Muscle of leg (tissue), 11 donors: ENCODE data around the gene OSGEP. TPM values are rescaled to one million over a fixed set of nuclear protein-coding genes. Genes with fewer than 3 reads are reported as not detected.

ENCODE experiments used
- DNase-seq: peaks from one replicate; pipeline ENCODE4 v3.0.0; 2013
- H3K27ac ChIP-seq: one replicate; pipeline ENCODE4 v1.5.1; 2013; ENCODE audit warnings: mild to moderate bottlenecking, low read length, control low read depth
- H3K27me3 ChIP-seq: one replicate; pipeline ENCODE4 v1.6.1; 2013; ENCODE audit warnings: low read length; ENCODE audit not compliant: control insufficient read depth, insufficient read depth
- H3K36me3 ChIP-seq: one replicate; pipeline ENCODE4 v1.6.1; 2013; ENCODE audit warnings: low read length; ENCODE audit not compliant: control insufficient read depth, insufficient read depth
- H3K4me1 ChIP-seq: one replicate; pipeline ENCODE4 v1.6.1; 2013; ENCODE audit warnings: low read length; ENCODE audit not compliant: control insufficient read depth, insufficient read depth
- H3K4me3 ChIP-seq: one replicate; pipeline ENCODE4 v1.5.1; 2013; ENCODE audit warnings: low read length, control low read depth
- H3K9me3 ChIP-seq: replicated peaks from 2 replicates; pipeline ENCODE4 v1.6.1; 2013; ENCODE audit warnings: low read depth, low read length; ENCODE audit not compliant: control insufficient read depth
- WGBS: methylation state at CpG from one replicate; pipeline ENCODE4 v1.1.5; 2013; ENCODE audit warnings: missing lambda C conversion rate; ENCODE audit not compliant: insufficient coverage; 5-methylcytosine and 5-hydroxymethylcytosine counted together
- polyA plus RNA-seq, 8 donors: library from polyadenylated mRNA; unstranded; fragments of 120-200 nt; gene quantifications; one replicate each; pipeline versions ENCODE4 v1.2.1 to v1.2.3, GENCODE V29; 2013; ENCODE audit warnings: inconsistent platforms in 1 of 8, low replicate concordance in 1 of 8; ENCODE audit not compliant: insufficient read length in 8 of 8, insufficient read depth in 1 of 8
- total RNA-seq: library from RNA; stranded (reverse); fragments of 120-200 nt; gene quantifications from one replicate; pipeline ENCODE4 v1.2.4, GENCODE V29; 2013

The OSGEP gene
- total and polyA plus RNA-seq, 9 donors, result 26.4 to 47.5 (median 33.0) TPM

DNA sequence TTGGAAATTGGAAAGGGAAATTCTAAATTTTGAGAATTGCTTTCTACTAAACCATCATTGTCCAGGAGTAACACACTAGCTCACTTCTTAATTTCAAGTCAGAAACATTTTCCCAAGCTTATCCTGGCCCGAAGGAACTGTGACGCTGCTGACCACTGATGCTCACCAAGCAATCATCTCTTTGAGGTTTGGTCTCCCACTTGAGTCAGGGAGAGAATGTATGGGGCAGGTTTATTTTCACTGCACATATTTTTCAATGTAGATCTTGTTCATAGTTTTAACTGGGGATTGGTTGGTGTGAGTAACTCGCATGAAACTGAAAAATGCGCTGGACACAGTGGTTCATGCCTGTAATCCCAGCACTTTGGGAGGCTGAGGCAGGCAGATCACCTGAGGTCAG, 37.9 kb upstream of the OSGEP start:
- H3K4me1 ChIP-seq, result no peaks in the 10 kb centered on the region
- no peaks in the 10 kb centered on the region for H3K36me3 ChIP-seq
- no CpG with 5 or more reads among the region's 4 CpGs for WGBS
- DNase-seq, result no peak
- no peaks in the 10 kb centered on the region for H3K9me3 ChIP-seq
- no peaks in the 10 kb centered on the region for H3K27me3 ChIP-seq
- no peak overlapping the region for H3K27ac ChIP-seq
- no peak overlapping the region for H3K4me3 ChIP-seq

DNA sequence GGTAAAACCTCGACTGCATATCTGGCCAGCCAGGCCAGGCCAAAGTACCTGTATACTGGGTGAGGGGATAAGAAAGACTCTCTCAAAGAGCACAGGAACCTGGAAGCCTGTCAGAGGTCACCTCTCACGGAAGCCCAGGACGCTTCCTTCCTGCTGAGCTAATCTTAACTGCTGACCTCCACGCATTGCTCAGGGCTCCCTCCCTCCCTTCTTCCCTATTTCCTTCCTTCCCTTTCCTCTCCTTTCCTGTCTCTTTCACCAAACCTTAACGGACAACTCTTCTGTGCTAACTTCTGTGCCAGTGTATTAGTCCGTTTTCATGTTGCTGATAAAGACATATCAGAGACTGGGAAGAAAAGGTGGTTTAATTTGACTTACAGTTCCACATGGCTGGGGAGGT, 36.0 kb upstream of the OSGEP start:
- no peaks in the 10 kb centered on the region for H3K9me3 ChIP-seq
- H3K27ac ChIP-seq, result no peak overlapping the region
- H3K27me3 ChIP-seq, result no peaks in the 10 kb centered on the region
- 61% methylated on average over 3 of the region's 6 CpGs for WGBS
- no peaks in the 10 kb centered on the region for H3K4me1 ChIP-seq
- H3K36me3 ChIP-seq, result no peaks in the 10 kb centered on the region
- no peak overlapping the region for H3K4me3 ChIP-seq
- no peak for DNase-seq

DNA sequence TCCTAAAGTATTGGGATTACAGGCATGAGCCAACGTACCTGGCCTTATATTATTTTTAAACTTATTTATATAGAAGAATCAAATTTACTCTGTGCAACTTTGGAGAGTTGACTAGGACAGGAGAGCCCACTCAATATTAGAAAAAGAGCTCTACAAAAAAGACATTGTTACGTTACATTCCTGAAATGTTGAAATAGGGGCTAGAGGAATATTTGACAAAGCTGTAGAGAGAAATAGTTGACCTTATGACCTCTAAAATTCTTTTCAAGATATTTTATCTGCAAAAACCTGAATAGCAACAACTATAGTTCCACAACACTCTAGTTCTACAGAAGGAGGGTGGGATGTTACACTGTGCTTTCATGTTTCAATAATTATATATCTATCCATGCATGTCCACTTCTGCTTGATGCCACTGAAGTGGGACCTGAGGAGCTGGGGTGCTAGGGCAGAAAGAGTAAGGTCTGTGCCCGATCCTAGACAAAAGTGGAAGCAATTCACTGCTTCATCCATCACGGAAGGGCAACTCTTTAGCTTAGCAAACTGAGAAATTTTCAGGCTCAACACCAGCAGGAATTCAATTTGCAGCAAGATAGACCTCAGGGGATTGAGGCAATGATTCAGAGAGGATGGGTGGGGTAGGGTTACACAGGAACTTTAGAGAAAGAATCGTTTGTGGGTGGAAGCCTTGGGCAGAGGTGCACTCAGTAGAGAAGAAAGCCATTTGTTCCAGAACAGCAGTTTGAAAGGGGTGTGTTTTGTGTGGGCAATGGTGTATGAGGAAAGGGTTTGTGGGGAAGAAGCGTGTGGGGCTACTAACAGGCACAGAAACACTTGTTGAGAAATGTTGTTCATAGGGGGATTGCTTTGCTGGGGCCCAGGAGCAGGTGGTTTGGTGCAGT, 34.7 kb upstream of the OSGEP start:
- no peak for DNase-seq
- Histone ChIP-seq H3K4me3 (no peak overlapping the region), H3K27ac (no peak overlapping the region), H3K4me1 (no peaks in the 10 kb centered on the region), H3K27me3 (no peaks in the 10 kb centered on the region), H3K9me3 (no peaks in the 10 kb centered on the region), H3K36me3 (no peaks in the 10 kb centered on the region)
- WGBS, result 54% methylated on average over 3 of the region's 6 CpGs

DNA sequence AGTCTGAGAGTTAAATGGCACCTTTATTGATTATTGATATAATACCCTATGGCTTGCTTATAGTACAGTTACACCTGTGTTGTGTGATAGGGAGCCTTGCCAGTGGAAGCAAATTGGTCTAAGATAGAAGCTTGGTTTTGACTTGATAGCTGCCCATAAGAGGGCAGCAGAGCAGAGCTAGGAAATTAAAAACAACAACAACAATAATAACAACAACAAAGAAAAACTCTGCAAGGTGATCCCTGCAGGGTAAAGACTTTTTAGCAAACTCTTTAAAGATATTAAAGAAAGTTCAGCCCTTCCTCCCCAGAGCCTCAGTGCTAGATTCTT, 32.7 kb upstream of the OSGEP start:
- H3K36me3 ChIP-seq, result no peaks in the 10 kb centered on the region
- H3K27me3 ChIP-seq, result no peaks in the 10 kb centered on the region
- no peak overlapping the region for H3K27ac ChIP-seq
- no peaks in the 10 kb centered on the region for H3K9me3 ChIP-seq
- DNase-seq, result no peak
- H3K4me3 ChIP-seq, result no peak overlapping the region
- no peaks in the 10 kb centered on the region for H3K4me1 ChIP-seq

DNA sequence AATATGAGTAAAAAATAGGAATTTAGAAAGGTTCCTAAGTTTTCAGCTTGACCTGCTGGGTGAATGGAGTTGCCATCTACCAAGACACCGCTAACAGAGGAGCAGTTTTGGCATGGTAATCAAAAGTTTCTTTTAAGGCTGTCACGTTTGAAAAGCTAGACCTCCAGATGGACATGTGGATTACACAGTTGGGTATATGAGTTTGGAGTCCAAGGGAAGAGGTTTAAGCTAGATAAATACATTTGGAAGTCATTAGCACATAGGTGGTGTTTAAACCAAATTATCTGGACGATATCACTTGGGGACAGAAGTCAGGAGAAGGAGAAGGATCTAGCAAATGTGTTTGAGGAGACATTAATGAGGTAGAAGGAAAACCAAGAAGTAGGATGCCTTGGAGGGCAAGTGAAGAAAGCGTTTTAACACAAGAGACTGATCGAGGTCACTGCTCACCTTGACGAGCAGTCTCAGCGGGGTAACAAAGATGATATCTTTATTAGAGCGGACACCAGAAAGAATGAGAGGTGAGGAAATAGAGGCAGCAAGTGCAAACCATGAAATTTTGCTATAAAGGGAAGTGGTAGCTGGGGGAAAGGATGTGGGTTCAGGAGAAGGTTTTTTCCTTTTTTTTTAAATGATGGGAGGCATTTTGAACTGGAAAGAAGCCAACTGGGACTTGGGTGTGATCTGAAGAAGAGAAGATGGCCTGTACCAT, 32.2 kb upstream of the OSGEP start:
- 80% methylated on average over 8 of the region's 8 CpGs for WGBS
- Histone ChIP-seq H3K4me1 (no peaks in the 10 kb centered on the region), H3K36me3 (no peaks in the 10 kb centered on the region), H3K9me3 (no peaks in the 10 kb centered on the region), H3K4me3 (no peak overlapping the region), H3K27me3 (no peaks in the 10 kb centered on the region), H3K27ac (no peak overlapping the region)
- DNase-seq, result peak; percentile 7

DNA sequence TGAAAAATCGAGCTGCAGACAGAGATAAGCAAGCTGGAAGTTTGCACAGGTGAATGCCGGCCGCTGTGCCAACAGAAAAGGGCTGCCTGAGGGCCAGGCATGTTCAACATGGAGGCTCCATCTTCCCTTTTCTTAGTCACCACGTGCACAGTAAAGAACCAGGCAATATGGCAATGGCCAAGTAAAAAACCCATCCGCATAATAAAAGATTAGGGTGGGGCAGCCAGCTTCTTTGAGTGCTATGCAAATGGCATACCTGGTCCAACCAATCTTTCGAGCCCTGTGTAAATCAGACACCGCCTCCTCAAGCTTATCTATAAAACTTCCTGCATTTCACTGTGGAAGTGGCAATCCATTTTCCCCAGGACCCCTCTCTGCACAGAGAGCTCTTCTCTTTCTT, 31.3 kb upstream of the OSGEP start:
- H3K27me3 ChIP-seq, result no peaks in the 10 kb centered on the region
- no peak for DNase-seq
- no peaks in the 10 kb centered on the region for H3K36me3 ChIP-seq
- no peak overlapping the region for H3K4me3 ChIP-seq
- no peaks in the 10 kb centered on the region for H3K4me1 ChIP-seq
- no peaks in the 10 kb centered on the region for H3K9me3 ChIP-seq
- 80% methylated on average over 4 of the region's 7 CpGs for WGBS
- no peak overlapping the region for H3K27ac ChIP-seq

DNA sequence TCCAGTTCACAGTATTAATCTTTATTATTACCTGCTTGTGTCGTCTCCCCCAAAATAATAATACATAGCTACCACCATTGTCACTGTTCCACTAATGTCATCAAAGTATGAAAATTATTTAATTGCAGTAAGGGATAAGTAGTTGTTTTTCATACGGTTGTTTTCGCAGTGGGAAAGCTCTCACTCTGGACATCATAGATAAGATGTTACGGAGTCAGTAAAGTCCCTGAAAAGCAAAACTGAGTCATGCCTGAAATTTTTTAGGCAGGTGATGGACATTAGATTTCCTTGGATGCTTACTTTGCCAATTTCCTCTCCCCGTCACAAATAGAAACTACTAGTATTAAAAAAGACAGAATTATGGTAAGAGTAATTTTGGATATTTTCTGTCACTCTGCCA, 27.8 kb upstream of the OSGEP start:
- Histone ChIP-seq H3K4me3 (no peak overlapping the region), H3K36me3 (no peaks in the 10 kb centered on the region), H3K9me3 (no peaks in the 10 kb centered on the region), H3K27ac (no peak overlapping the region), H3K27me3 (no peaks in the 10 kb centered on the region), H3K4me1 (peaks cover 2% of the 10 kb centered on the region)
- DNase-seq, result no peak
- no CpG with 5 or more reads among the region's 5 CpGs for WGBS

DNA sequence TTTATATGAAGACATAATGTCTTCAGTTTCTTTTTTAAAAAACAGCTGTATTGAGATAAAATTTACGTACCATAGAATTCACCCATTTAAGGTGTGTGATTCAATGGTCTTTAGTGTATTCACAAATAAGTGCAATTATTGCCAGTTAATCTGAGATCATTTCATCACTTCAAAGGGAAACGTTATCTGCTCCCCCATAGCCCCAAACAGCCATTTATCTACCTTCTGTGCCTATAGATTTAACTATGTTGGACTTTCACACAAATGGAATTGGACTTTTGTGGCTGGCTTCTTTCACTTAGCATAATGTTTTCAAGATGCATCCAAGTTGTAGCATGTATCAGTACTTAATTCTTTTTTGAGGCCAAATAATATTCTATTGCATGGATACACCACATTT, 24.3 kb upstream of the OSGEP start:
- peaks cover 3% of the 10 kb centered on the region for H3K4me1 ChIP-seq

DNA sequence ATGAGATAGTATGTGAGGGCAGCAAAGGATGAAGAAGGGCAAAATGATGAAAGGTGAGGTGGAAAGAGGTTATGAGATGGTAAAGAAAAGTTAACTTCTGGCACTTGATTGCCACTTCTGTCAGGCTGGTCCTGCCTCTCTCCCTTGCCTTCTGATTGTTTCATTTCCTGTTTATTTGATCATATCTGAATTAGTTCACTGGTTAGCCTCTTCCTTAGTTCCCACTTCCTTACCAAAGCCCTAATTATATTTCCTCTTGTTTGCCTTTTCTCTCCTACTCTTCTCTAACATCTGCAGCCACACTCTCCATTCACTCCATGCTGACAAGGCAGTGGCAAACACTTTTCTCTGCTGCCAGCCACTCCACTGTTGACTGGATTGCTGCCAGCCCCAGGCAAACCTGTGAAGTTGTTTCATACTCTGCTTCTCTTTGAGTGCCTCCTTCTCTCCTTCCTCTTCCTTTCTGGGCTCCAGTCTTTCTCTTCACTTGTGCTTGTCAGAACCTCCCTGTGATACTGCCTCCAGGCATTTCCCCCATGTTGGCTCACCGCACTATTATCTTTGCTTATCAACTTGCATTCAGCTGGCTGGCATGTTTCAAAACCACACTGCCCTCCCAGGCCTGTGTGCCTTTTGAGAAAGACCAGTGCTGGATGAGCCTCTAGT, 22.7 kb upstream of the OSGEP start:
- 83% methylated on average over 1 of the region's 1 CpG for WGBS
- H3K27me3 ChIP-seq, result no peaks in the 10 kb centered on the region
- no peaks in the 10 kb centered on the region for H3K9me3 ChIP-seq
- H3K4me1 ChIP-seq, result peaks cover 3% of the 10 kb centered on the region
- H3K4me3 ChIP-seq, result no peak overlapping the region
- peak; percentile 17 for DNase-seq
- peaks cover 9% of the 10 kb centered on the region for H3K36me3 ChIP-seq
- H3K27ac ChIP-seq, result no peak overlapping the region

More for the DNA sequence above, 24.3 kb upstream of the OSGEP start:
- peaks cover 9% of the 10 kb centered on the region for H3K36me3 ChIP-seq
- no peak overlapping the region for H3K27ac ChIP-seq
- WGBS, result no CpG with 5 or more reads among the region's 2 CpGs
- no peaks in the 10 kb centered on the region for H3K27me3 ChIP-seq
- H3K9me3 ChIP-seq, result no peaks in the 10 kb centered on the region
- H3K4me3 ChIP-seq, result no peak overlapping the region
- DNase-seq, result no peak

DNA sequence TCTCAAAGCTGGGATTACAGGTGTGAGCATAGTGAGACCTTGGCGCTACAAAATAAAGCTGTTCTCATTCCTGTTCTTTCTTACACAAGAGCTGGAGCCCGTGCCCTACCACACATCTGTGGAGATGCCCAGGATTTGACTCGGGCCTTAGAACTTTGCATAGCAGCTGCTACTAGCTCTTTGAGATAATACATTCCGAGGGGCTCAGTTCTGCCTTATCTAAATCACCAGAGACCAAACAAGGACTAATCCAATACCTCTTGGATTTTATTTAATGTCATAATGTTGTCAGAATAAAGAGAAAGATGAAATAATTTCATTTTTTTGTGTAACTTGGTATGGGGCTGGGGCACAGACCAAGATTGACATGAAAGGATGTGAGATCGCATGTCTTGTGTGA, 22.2 kb upstream of the OSGEP start:
- Histone ChIP-seq H3K9me3 (no peaks in the 10 kb centered on the region), H3K4me3 (no peak overlapping the region), H3K27ac (no peak overlapping the region), H3K4me1 (peaks cover 3% of the 10 kb centered on the region), H3K27me3 (no peaks in the 10 kb centered on the region), H3K36me3 (peaks cover 9% of the 10 kb centered on the region)
- DNase-seq, result no peak
- WGBS, result 97% methylated on average over 2 of the region's 5 CpGs
